Breast epithelium (tissue), 4 donors: ENCODE results near the gene VAMP1. TPM values are rescaled to one million over a fixed set of nuclear protein-coding genes. Genes with fewer than 3 reads are reported as not detected.
"Not testable (repeated sequence)": the region's sequence is repeated elsewhere in the genome, so short reads cannot be mapped to it uniquely, and the experiment has no call there.

Experiments
- DNase-seq, 2 donors: peaks; one replicate each; pipeline ENCODE4 v3.0.0-alpha.2; 2019; ENCODE audit warnings: low spot score in 2 of 2
- H3K27ac ChIP-seq, 2 donors: fragments of 200-600 bp; sonication (generic) in 1 of 2; one replicate each; pipeline ENCODE4 v1.5.1; 2016 to 2019; ENCODE audit warnings: mild to moderate bottlenecking in 1 of 2
- H3K27me3 ChIP-seq, 2 donors: fragments of 200-600 bp; sonication (generic) in 1 of 2; one replicate each; pipeline versions ENCODE4 v1.5.1 to v1.6.0; 2017 to 2019; ENCODE audit warnings: control low read depth in 1 of 2, mild to moderate bottlenecking in 1 of 2
- H3K36me3 ChIP-seq: fragments of 200-600 bp; one replicate; pipeline ENCODE4 v1.5.1; 2019
- H3K4me1 ChIP-seq, 2 donors: fragments of 200-600 bp; sonication (generic); one replicate each; pipeline ENCODE4 v1.5.1; 2016 to 2019; ENCODE audit warnings: control low read depth in 1 of 2
- H3K4me3 ChIP-seq, 3 donors: fragments of 200-600 bp; sonication (generic); 1 replicate in 2 of 3; 2 replicates in 1 of 3; pipeline ENCODE4 v1.5.1; 2016 to 2019; ENCODE audit warnings: mild to moderate bottlenecking in 3 of 3, moderate library complexity in 2 of 3
- H3K9me3 ChIP-seq, 2 donors: fragments of 200-600 bp; sonication (generic) in 1 of 2; one replicate each; pipeline ENCODE4 v1.5.1; 2016 to 2019; ENCODE audit warnings: control low read depth in 1 of 2
- CTCF ChIP-seq, 3 donors: fragments of 450-650 bp; IDR thresholded peaks; one replicate each; pipeline ENCODE4 v1.5.1; 2016 to 2017; ENCODE audit warnings: antibody characterized with exemption in 3 of 3, mild to moderate bottlenecking in 3 of 3, moderate library complexity in 3 of 3
- POLR2A ChIP-seq: fragments of 450-650 bp; IDR thresholded peaks from one replicate; pipeline ENCODE4 v1.6.1; 2016; ENCODE audit warnings: antibody characterized with exemption, mild to moderate bottlenecking, moderate library complexity
- POLR2AphosphoS5 ChIP-seq, 3 donors: sonication (generic); formaldehyde crosslinking; IDR thresholded peaks; one replicate each; pipeline ENCODE4 v1.6.1; 2017; ENCODE audit warnings: antibody characterized with exemption in 3 of 3
- intact Hi-C: fragments of 100-400 bp; cut with DNase I; formaldehyde crosslinking; loops from one replicate; pipeline ENCODE4 v1.15.1; 2023; ENCODE audit warnings: low total_unique reads
- total RNA-seq, 3 donors: library from RNA; depleted of rRNA; stranded (reverse); fragments of >200 nt; gene quantifications; one replicate each; pipeline ENCODE4 v1.1.0, GENCODE V29; 2016

The VAMP1 gene
- total RNA-seq, 3 donors from 2014 or later: 8.2 to 12.5 (median 11.1) TPM

GRCh38 chr12:6494968-6495367 lies 24.5 kb upstream of the VAMP1 start:
- TF ChIP-seq POLR2AphosphoS5 (IDR thresholded peaks at IDR 0.05): no peak
- no peak for TF ChIP-seq POLR2A
- TF ChIP-seq CTCF (IDR thresholded peaks at IDR 0.05): no peak
- no peaks in the 10 kb centered on the region for H3K36me3 ChIP-seq
- no peaks in the 10 kb centered on the region for H3K27me3 ChIP-seq
- H3K27ac ChIP-seq: no peak overlapping the region
- H3K4me1 ChIP-seq: peaks cover 4 to 11% of the 10 kb centered on the region in 2 donors
- no peak for DNase-seq
- no peaks in the 10 kb centered on the region for H3K9me3 ChIP-seq
- intact Hi-C loops: no loop called here
- peak overlapping the region in 2 of 3 donors; percentile 76 to 89 for H3K4me3 ChIP-seq

- Histone ChIP-seq H3K27ac (peak overlapping the region in 1 of 2 donors; percentile 94), H3K4me1 (peaks cover 4 to 11% of the 10 kb centered on the region in 2 donors), H3K36me3 (no peaks in the 10 kb centered on the region), H3K27me3 (no peaks in the 10 kb centered on the region), H3K9me3 (no peaks in the 10 kb centered on the region), H3K4me3 (peak overlapping the region; percentile 70 to 89 (median 76))
- intact Hi-C loops: no loop called here
- no peak for TF ChIP-seq POLR2AphosphoS5 (IDR thresholded peaks at IDR 0.05)
- no peak for TF ChIP-seq CTCF (IDR thresholded peaks at IDR 0.05)
- no peak for TF ChIP-seq POLR2A
- DNase-seq: no peak
These were observed 23.8 kb upstream of the VAMP1 start for GRCh38 chr12:6494258-6494743.

- H3K27ac ChIP-seq: peak within 1 kb of the TSS; percentile 94
- peaks cover 4 to 11% of the 10 kb centered on the region in 2 donors for H3K4me1 ChIP-seq
- TF ChIP-seq POLR2A (no peak), CTCF (IDR thresholded peaks at IDR 0.05) (peak in 2 of 3 donors; percentile 46 to 54), POLR2AphosphoS5 (IDR thresholded peaks at IDR 0.05) (peak in 1 of 3 donors; percentile 45)
- no peaks in the 10 kb centered on the region for H3K9me3 ChIP-seq
- peak; percentile 95 for DNase-seq
- no peaks in the 10 kb centered on the region for H3K36me3 ChIP-seq
- intact Hi-C loops: no loop called here
- H3K4me3 ChIP-seq: peak within 1 kb of the TSS; percentile 70 to 89 (median 76)
- no peaks in the 10 kb centered on the region for H3K27me3 ChIP-seq
These were observed 23.2 kb upstream of the VAMP1 start, which contains the start of gene NCAPD2 for GRCh38 chr12:6493497-6494257. Gene NCAPD2, plus strand, starts transcription at chr12:6494102. Its CDS starts 997 bp downstream, at chr12:6495099.

- intact Hi-C loops: no loop called here
- Histone ChIP-seq H3K9me3 (no peaks in the 10 kb centered on the region), H3K4me1 (peaks cover 4 to 11% of the 10 kb centered on the region in 2 donors), H3K27me3 (no peaks in the 10 kb centered on the region), H3K4me3 (peak within 1 kb of the TSS; percentile 70 to 89 (median 76)), H3K36me3 (no peaks in the 10 kb centered on the region), H3K27ac (peak within 1 kb of the TSS; percentile 94)
- TF ChIP-seq POLR2AphosphoS5 (IDR thresholded peaks at IDR 0.05) (peak; percentile 77 to 95 (median 93)), CTCF (IDR thresholded peaks at IDR 0.05) (no peak), POLR2A (peak; percentile 89)
- peak; percentile 96 for DNase-seq
These were observed 22.5 kb upstream of the VAMP1 start, which contains the start of gene MRPL51 for GRCh38 chr12:6492838-6493496. Gene MRPL51, minus strand, starts transcription at chr12:6493262. Its CDS starts 126 bp downstream, at chr12:6493136.

- H3K36me3 ChIP-seq, H3K27me3 ChIP-seq, intact Hi-C loops: not testable (repeated sequence)
These were observed 20.2 kb upstream of the VAMP1 start for GRCh38 chr12:6490673-6491072.

More at GRCh38 chr12:6490673-6491072, 20.2 kb upstream of the VAMP1 start:
- not testable (repeated sequence) for H3K27ac ChIP-seq, DNase-seq, H3K4me3 ChIP-seq, H3K9me3 ChIP-seq
- H3K4me1 ChIP-seq: peaks cover 4 to 11% of the 10 kb centered on the region in 2 donors
